Esophagus (tissue), 2 donors: Measurements from ENCODE around the gene DCC. TPM values are rescaled to one million over a fixed set of nuclear protein-coding genes. Genes with fewer than 3 reads are reported as not detected.

Source experiments
- H3K27ac ChIP-seq, 2 donors: one replicate each; pipeline ENCODE4 v1.5.1; 2013; ENCODE audit warnings: low read depth in 2 of 2, mild to moderate bottlenecking in 2 of 2, inconsistent platforms in 1 of 2, low read length in 1 of 2, moderate library complexity in 1 of 2
- H3K27me3 ChIP-seq, 2 donors: one replicate each; pipeline ENCODE4 v1.6.1; 2013; ENCODE audit warnings: low read length in 2 of 2, control low read depth in 1 of 2, mild to moderate bottlenecking in 1 of 2; ENCODE audit not compliant: insufficient read depth in 2 of 2, control insufficient read depth in 1 of 2
- H3K36me3 ChIP-seq, 2 donors: one replicate each; pipeline ENCODE4 v1.6.1; 2013; ENCODE audit warnings: low read length in 1 of 2; ENCODE audit not compliant: control insufficient read depth in 2 of 2, insufficient read depth in 2 of 2
- H3K4me1 ChIP-seq, 2 donors: one replicate each; pipeline ENCODE4 v1.6.1; 2013; ENCODE audit warnings: low read length in 1 of 2; ENCODE audit not compliant: control insufficient read depth in 2 of 2, insufficient read depth in 2 of 2
- H3K4me3 ChIP-seq, 2 donors: one replicate each; pipeline ENCODE4 v1.5.1; 2013; ENCODE audit warnings: low read length in 2 of 2, mild to moderate bottlenecking in 2 of 2, low read depth in 1 of 2, moderate library complexity in 1 of 2
- H3K9me3 ChIP-seq, 2 donors: one replicate each; pipeline ENCODE4 v1.6.1; 2013; ENCODE audit warnings: mild to moderate bottlenecking in 2 of 2, low read depth in 1 of 2, low read length in 1 of 2, moderate library complexity in 1 of 2; ENCODE audit not compliant: control insufficient read depth in 2 of 2, insufficient read depth in 1 of 2
- WGBS, 2 donors: extraction: QIAGEN DNeasy Blood & Tissue Kit; methylation state at CpG; one replicate each; pipeline ENCODE4 v1.1.7; 2013; 5-methylcytosine and 5-hydroxymethylcytosine counted together
- polyA plus RNA-seq, 2 donors: library from polyadenylated mRNA; stranded (reverse); fragments of 200-250 nt; gene quantifications; one replicate each; pipeline ENCODE4 v1.2.3, GENCODE V29; 2013
- donor health status: healthy with polysubstance abuse.
- donor health status: Bipolar disorder and iron deficiency.

The DCC gene
- polyA plus RNA-seq, 2 donors, result not detected

- Histone ChIP-seq H3K27me3 (no peaks in the 10 kb centered on the region), H3K4me3 (no peak overlapping the region), H3K27ac (no peak overlapping the region), H3K9me3 (no peaks in the 10 kb centered on the region), H3K36me3 (no peaks in the 10 kb centered on the region), H3K4me1 (no peaks in the 10 kb centered on the region)
- WGBS, 2 donors, result 85 to 86% methylated on average over 4 of the region's 4 CpGs
These were observed 122.9 kb downstream of the DCC start for GRCh38 chr18:52462853-52463252.

GRCh38 chr18:52465391-52465790 lies 125.4 kb downstream of the DCC start:
- H3K4me3 ChIP-seq, result no peak overlapping the region
- H3K9me3 ChIP-seq, result no peaks in the 10 kb centered on the region
- H3K27ac ChIP-seq, result no peak overlapping the region
- no peaks in the 10 kb centered on the region for H3K27me3 ChIP-seq
- no peaks in the 10 kb centered on the region for H3K4me1 ChIP-seq
- no peaks in the 10 kb centered on the region for H3K36me3 ChIP-seq
- 53 to 65% methylated on average over 4 of the region's 4 CpGs for WGBS, 2 donors

DNA sequence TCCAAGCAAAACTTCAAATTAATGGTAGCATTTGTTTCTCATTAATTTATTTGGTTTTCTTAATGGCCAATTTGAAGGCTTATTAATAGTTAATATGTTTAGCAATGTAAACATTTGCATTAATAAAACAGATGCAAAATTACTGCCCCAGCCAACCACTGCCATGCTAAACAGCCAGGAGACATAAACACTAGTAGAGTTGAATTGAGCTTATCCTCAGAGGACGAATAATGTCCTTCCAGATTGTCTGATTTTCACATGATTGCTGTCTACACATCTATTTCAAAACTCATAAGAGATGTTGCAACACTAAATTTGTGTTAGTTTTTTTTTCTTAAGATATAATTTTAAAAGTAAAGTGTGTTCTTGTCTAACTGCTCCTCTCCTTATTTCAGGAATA lies 128.5 kb downstream of the DCC start:
- no peaks in the 10 kb centered on the region for H3K36me3 ChIP-seq
- no peaks in the 10 kb centered on the region for H3K9me3 ChIP-seq
- no peaks in the 10 kb centered on the region for H3K4me1 ChIP-seq
- no peak overlapping the region for H3K27ac ChIP-seq
- WGBS, 2 donors, result 62 to 73% methylated on average over 1 of the region's 1 CpG
- no peaks in the 10 kb centered on the region for H3K27me3 ChIP-seq
- no peak overlapping the region for H3K4me3 ChIP-seq

GRCh38 chr18:52475325-52475724 lies 135.3 kb downstream of the DCC start:
- H3K4me3 ChIP-seq, result no peak overlapping the region
- H3K27ac ChIP-seq, result no peak overlapping the region
- peaks cover 0 to 3% of the 10 kb centered on the region in 2 donors for H3K9me3 ChIP-seq
- no peaks in the 10 kb centered on the region for H3K27me3 ChIP-seq
- 62 to 67% methylated on average over 3 of the region's 3 CpGs for WGBS, 2 donors
- H3K36me3 ChIP-seq, result no peaks in the 10 kb centered on the region
- H3K4me1 ChIP-seq, result no peaks in the 10 kb centered on the region

GRCh38 chr18:52481116-52481515 lies 141.1 kb downstream of the DCC start:
- H3K27me3 ChIP-seq, result no peaks in the 10 kb centered on the region
- no peaks in the 10 kb centered on the region for H3K4me1 ChIP-seq
- H3K4me3 ChIP-seq, result no peak overlapping the region
- no peak overlapping the region for H3K27ac ChIP-seq
- H3K36me3 ChIP-seq, result no peaks in the 10 kb centered on the region
- WGBS, 2 donors, result 67 to 69% methylated on average over 6 of the region's 6 CpGs
- peaks cover 0 to 6% of the 10 kb centered on the region in 2 donors for H3K9me3 ChIP-seq

- Histone ChIP-seq H3K4me3 (no peak overlapping the region), H3K9me3 (peaks cover 0 to 2% of the 10 kb centered on the region in 2 donors), H3K27ac (no peak overlapping the region), H3K36me3 (no peaks in the 10 kb centered on the region), H3K4me1 (no peaks in the 10 kb centered on the region), H3K27me3 (no peaks in the 10 kb centered on the region)
- WGBS, 2 donors, result 64 to 70% methylated on average over 2 of the region's 2 CpGs
These were observed 145.0 kb downstream of the DCC start for GRCh38 chr18:52484977-52485376.

DNA sequence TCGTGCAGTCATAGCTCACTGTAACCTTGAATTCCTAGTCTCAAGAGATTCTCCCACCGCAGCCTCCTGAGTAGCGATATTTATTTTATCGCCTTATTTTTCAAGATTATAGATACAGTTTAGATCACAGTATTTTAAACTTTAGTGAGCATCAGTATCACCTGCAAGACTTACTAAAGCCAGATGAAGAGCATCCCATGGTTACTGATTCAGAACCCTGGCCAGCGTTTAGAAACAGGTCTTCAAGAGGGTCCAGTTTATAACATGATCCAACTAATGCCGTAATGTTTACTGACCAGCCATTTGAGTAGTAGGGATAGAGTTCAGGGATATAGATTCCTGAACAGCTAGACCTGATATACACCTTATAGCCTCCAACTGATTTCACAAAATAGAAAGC lies 146.1 kb downstream of the DCC start:
- H3K27ac ChIP-seq, result no peak overlapping the region
- H3K4me1 ChIP-seq, result no peaks in the 10 kb centered on the region
- H3K9me3 ChIP-seq, result peaks cover 0 to 2% of the 10 kb centered on the region in 2 donors
- no peaks in the 10 kb centered on the region for H3K27me3 ChIP-seq
- H3K4me3 ChIP-seq, result no peak overlapping the region
- H3K36me3 ChIP-seq, result no peaks in the 10 kb centered on the region
- 91 to 92% methylated on average over 6 of the region's 6 CpGs for WGBS, 2 donors

GRCh38 chr18:52489396-52490306 lies 149.7 kb downstream of the DCC start:
- Histone ChIP-seq H3K27ac (no peak overlapping the region), H3K27me3 (no peaks in the 10 kb centered on the region), H3K4me3 (no peak overlapping the region), H3K9me3 (peaks cover 0 to 2% of the 10 kb centered on the region in 2 donors), H3K36me3 (no peaks in the 10 kb centered on the region), H3K4me1 (no peaks in the 10 kb centered on the region)
- 44 to 52% methylated on average over 4 of the region's 4 CpGs for WGBS, 2 donors

DNA sequence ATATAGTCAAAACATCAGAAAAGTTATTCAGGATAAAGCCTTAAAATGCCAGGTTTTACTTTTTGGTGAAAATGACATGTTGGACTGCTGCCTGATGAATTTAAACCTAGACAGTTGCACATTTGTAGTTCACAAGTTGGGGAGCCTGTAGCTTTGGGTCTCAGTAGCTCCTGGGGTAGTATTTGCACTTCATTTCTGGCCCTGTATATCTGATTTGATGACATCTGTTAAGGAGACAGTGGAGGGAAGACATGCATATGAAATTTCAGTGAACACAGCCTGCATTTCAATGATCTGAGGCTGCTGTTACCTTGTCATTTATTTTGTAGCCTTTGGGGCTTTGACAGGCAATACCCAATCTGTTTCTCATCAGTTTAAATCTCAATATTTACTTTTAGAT lies 156.4 kb downstream of the DCC start:
- H3K27me3 ChIP-seq, result no peaks in the 10 kb centered on the region
- H3K4me3 ChIP-seq, result no peak overlapping the region
- no peaks in the 10 kb centered on the region for H3K36me3 ChIP-seq
- H3K9me3 ChIP-seq, result peaks cover 0 to 2% of the 10 kb centered on the region in 2 donors
- H3K4me1 ChIP-seq, result no peaks in the 10 kb centered on the region
- H3K27ac ChIP-seq, result no peak overlapping the region

GRCh38 chr18:52499016-52499415 lies 159.0 kb downstream of the DCC start:
- H3K36me3 ChIP-seq, result no peaks in the 10 kb centered on the region
- H3K27ac ChIP-seq, result no peak overlapping the region
- no peak overlapping the region for H3K4me3 ChIP-seq
- no peaks in the 10 kb centered on the region for H3K4me1 ChIP-seq
- 67 to 68% methylated on average over 6 of the region's 6 CpGs for WGBS, 2 donors
- H3K9me3 ChIP-seq, result peaks cover 0 to 2% of the 10 kb centered on the region in 2 donors
- H3K27me3 ChIP-seq, result no peaks in the 10 kb centered on the region
